Vagina (tissue), 2 donors: ENCODE data around the gene ULK4. TPM values are rescaled to one million over a fixed set of nuclear protein-coding genes. Genes with fewer than 3 reads are reported as not detected.
"Not testable (repeated sequence)": the region's sequence is repeated elsewhere in the genome, so short reads cannot be mapped to it uniquely, and the experiment has no call there.

ENCODE experiments used
- DNase-seq, 2 donors: peaks; one replicate each; pipeline ENCODE4 v3.0.0-alpha.2; 2017; ENCODE audit errors: extremely low spot score in 2 of 2
- H3K27ac ChIP-seq: fragments of 200-600 bp; sonication (generic); one replicate; pipeline ENCODE4 v1.5.1; 2019
- H3K27me3 ChIP-seq: fragments of 200-600 bp; sonication (generic); one replicate; pipeline ENCODE4 v1.5.1; 2019
- H3K36me3 ChIP-seq, 2 donors: fragments of 200-600 bp; sonication (generic); one replicate each; pipeline ENCODE4 v1.5.1; 2017 to 2019
- H3K4me1 ChIP-seq: fragments of 200-600 bp; sonication (generic); one replicate; pipeline ENCODE4 v1.5.1; 2019
- H3K4me3 ChIP-seq, 2 donors: fragments of 200-600 bp; sonication (generic); 1 replicate in 1 of 2; 2 replicates in 1 of 2; pipeline ENCODE4 v1.5.1; 2016 to 2019
- H3K9me3 ChIP-seq: fragments of 200-600 bp; sonication (generic); one replicate; pipeline ENCODE4 v1.5.1; 2019
- POLR2A ChIP-seq, 2 donors: fragments of 450-650 bp; IDR thresholded peaks; one replicate each; pipeline ENCODE4 v1.6.1; 2017; ENCODE audit warnings: antibody characterized with exemption in 2 of 2, mild to moderate bottlenecking in 2 of 2, moderate library complexity in 2 of 2
- POLR2AphosphoS5 ChIP-seq, 2 donors: sonication (generic); formaldehyde crosslinking; IDR thresholded peaks; one replicate each; pipeline ENCODE4 v1.9.0; 2017; ENCODE audit warnings: antibody characterized with exemption in 2 of 2, mild to moderate bottlenecking in 2 of 2, low read depth in 1 of 2; ENCODE audit not compliant: insufficient read depth in 1 of 2
- intact Hi-C: fragments of 100-400 bp; cut with DNase I; formaldehyde crosslinking; loops from one replicate; pipeline ENCODE4 v1.15.1; 2023
- total RNA-seq: library from RNA; depleted of rRNA; stranded (reverse); fragments of >200 nt; gene quantifications from one replicate; pipeline ENCODE4 v1.2.3, GENCODE V29; 2016
- TF ChIP-seq, protein P1 (sequence below), 3 experiments: fragments of 450-650 bp in 2 of 3; fragments of 200-600 bp in 1 of 3; sonication (generic) in 1 of 3; IDR thresholded peaks; one replicate each; pipeline ENCODE4 v1.5.1; 2017 to 2019; ENCODE audit warnings: antibody characterized with exemption in 3 of 3, mild to moderate bottlenecking in 2 of 3, moderate library complexity in 2 of 3

Gene ULK4
- total RNA-seq, 1 donor from 2014 or later, result 24.1 TPM

DNA sequence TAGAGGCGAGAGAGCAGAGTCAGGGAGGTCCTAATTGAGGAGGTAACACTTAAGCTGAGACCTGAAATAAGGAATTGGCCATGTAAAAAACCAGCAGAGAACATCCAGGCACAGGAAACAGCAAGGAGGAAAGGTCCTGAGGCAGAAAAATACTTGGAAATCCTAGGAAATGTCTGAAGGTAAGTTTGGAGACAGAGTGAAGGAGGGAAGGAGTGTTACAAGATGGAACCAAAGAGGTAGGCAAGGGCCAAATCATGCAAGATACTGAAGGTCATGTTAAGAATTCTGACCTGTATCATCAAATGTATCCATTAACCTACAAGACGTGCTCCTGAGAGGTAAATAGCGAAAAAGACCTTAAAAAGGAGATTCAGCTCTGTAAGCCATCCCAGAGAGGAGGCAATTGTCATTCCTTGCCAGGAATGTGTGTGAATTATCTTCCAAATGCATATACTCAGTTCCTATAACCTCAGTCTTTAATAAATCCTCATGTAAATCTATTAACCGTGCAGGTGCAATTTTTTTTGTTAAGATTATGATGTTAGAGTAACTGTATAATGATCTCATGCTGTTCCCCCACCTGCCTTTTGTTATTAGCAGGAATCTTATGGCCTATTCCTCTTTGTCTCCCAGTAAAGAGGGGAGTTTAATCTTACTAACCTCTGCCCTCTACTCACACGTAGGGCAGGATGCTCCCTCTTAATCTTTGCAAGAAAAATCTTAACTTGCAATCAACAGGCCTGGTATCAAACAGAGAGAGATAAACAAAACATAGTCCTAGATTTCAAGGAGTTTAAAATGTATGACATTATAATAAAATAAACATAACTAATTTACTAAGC lies 166.9 kb downstream of the ULK4 start:
- H3K36me3 ChIP-seq, result no peaks in the 10 kb centered on the region
- H3K27ac ChIP-seq, result no peak overlapping the region
- TF ChIP-seq, protein P1, sequence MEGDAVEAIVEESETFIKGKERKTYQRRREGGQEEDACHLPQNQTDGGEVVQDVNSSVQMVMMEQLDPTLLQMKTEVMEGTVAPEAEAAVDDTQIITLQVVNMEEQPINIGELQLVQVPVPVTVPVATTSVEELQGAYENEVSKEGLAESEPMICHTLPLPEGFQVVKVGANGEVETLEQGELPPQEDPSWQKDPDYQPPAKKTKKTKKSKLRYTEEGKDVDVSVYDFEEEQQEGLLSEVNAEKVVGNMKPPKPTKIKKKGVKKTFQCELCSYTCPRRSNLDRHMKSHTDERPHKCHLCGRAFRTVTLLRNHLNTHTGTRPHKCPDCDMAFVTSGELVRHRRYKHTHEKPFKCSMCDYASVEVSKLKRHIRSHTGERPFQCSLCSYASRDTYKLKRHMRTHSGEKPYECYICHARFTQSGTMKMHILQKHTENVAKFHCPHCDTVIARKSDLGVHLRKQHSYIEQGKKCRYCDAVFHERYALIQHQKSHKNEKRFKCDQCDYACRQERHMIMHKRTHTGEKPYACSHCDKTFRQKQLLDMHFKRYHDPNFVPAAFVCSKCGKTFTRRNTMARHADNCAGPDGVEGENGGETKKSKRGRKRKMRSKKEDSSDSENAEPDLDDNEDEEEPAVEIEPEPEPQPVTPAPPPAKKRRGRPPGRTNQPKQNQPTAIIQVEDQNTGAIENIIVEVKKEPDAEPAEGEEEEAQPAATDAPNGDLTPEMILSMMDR (IDR thresholded peaks at IDR 0.05), result no peak
- TF ChIP-seq POLR2A (IDR thresholded peaks at IDR 0.05) (no peak), POLR2AphosphoS5 (IDR thresholded peaks at IDR 0.05; ENCODE audit: insufficient read depth in 1 of 2, low read depth in 1 of 2) (no peak)
- intact Hi-C loops, result no loop called here
- H3K27me3 ChIP-seq, result no peaks in the 10 kb centered on the region
- H3K4me1 ChIP-seq, result no peaks in the 10 kb centered on the region
- H3K4me3 ChIP-seq, result no peak overlapping the region
- no peak for DNase-seq
- H3K9me3 ChIP-seq, result no peaks in the 10 kb centered on the region

DNA sequence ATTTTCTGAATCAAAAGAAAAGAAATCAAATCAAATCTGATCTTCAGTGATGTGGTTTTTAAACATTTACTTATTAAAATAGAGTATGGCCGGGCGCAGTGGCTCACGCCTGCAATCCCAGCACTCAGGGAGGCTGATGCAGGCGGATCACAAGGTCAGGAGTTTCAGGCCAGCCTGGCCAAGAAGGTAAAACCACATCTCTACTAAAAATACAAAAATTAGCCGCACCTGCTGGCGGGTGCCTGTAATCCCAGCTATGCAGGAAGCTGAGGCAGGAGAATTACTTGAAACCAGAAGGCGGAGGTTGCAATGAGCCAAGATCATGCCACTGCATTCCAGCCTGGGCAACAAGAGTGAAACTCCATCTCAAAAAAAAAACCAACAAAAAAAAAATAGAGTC lies 169.1 kb downstream of the ULK4 start:
- Histone ChIP-seq H3K27ac (no peak overlapping the region), H3K27me3 (no peaks in the 10 kb centered on the region), H3K36me3 (no peaks in the 10 kb centered on the region), H3K9me3 (no peaks in the 10 kb centered on the region), H3K4me3 (no peak overlapping the region), H3K4me1 (no peaks in the 10 kb centered on the region)
- TF ChIP-seq POLR2AphosphoS5 (IDR thresholded peaks at IDR 0.05; ENCODE audit: insufficient read depth in 1 of 2, low read depth in 1 of 2) (no peak), POLR2A (IDR thresholded peaks at IDR 0.05) (no peak)
- TF ChIP-seq, protein P1 (IDR thresholded peaks at IDR 0.05), result no peak
- intact Hi-C loops, result no loop called here
- DNase-seq, result no peak

DNA sequence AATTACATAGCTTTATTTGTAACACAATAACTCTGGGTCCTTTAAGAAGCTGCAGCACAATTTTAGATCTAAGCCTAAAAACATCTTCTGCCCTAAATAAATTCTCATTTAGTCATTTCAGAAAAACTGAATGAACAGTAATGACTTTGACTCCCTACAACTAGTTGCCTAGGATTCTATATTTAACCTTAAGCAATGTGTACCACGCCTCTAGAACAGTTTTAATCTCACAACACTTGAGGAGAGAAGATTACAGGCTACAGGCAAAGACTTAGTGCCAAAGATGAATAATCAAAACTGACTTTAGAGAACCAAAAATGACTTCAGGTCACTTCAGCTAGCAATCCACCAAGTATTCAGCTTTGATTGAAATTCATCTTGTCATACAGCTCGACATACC lies 192.8 kb downstream of the ULK4 start:
- no peak for DNase-seq
- Histone ChIP-seq H3K4me3 (no peak overlapping the region), H3K27me3 (no peaks in the 10 kb centered on the region), H3K36me3 (no peaks in the 10 kb centered on the region), H3K4me1 (no peaks in the 10 kb centered on the region), H3K27ac (no peak overlapping the region), H3K9me3 (no peaks in the 10 kb centered on the region)
- TF ChIP-seq, protein P1 (IDR thresholded peaks at IDR 0.05), result no peak
- TF ChIP-seq POLR2AphosphoS5 (IDR thresholded peaks at IDR 0.05; ENCODE audit: insufficient read depth in 1 of 2, low read depth in 1 of 2) (no peak), POLR2A (IDR thresholded peaks at IDR 0.05) (no peak)
- intact Hi-C loops, result no loop called here

DNA sequence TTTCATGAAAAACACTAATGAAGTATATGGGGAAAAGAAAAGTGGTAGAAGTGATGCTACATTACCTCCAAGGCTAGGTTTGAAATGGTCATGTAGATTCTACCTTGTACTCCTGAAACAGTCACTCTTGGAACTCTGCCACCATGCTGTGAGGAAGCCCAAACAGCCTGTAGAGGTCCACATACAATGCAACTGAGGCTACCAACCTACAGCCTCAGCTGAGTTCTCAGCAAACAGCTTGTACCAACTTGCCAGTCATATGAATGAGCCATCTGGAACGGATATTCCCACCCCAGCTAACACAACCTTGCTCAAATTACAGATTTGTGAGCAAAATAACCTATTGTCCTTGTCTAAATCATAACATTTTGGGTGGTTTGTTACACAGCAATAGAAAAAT lies 193.5 kb downstream of the ULK4 start:
- no peaks in the 10 kb centered on the region for H3K9me3 ChIP-seq
- intact Hi-C loops, result no loop called here
- DNase-seq, result no peak
- no peaks in the 10 kb centered on the region for H3K36me3 ChIP-seq
- H3K27ac ChIP-seq, result no peak overlapping the region
- H3K4me1 ChIP-seq, result no peaks in the 10 kb centered on the region
- no peaks in the 10 kb centered on the region for H3K27me3 ChIP-seq
- TF ChIP-seq POLR2AphosphoS5 (IDR thresholded peaks at IDR 0.05; ENCODE audit: insufficient read depth in 1 of 2, low read depth in 1 of 2) (no peak), POLR2A (IDR thresholded peaks at IDR 0.05) (no peak)
- TF ChIP-seq, protein P1 (IDR thresholded peaks at IDR 0.05), result no peak
- H3K4me3 ChIP-seq, result no peak overlapping the region

DNA sequence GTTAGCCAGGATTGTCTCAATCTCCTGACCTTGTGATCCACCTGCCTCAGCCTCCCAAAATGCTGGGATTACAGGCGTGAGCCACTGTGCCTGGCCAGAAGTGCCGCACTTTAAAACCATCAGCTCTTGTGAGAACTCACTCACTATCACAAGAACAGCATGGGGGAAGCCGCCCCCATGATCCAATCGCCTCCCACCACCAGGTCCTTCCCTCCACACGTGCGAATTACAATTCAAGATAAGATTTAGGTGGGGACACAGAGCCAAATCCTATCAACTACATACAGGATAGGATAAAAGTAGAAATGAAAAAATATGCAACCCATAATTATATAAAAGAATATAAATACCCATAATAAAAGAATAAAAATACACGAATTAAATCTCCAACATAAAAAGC lies 199.0 kb downstream of the ULK4 start:
- H3K27me3 ChIP-seq, DNase-seq, H3K36me3 ChIP-seq, H3K4me3 ChIP-seq, H3K4me1 ChIP-seq, H3K27ac ChIP-seq, intact Hi-C loops, H3K9me3 ChIP-seq: not testable (repeated sequence)
